RWPE1 (cell line): ENCODE data around the gene MDGA2.
"Not testable (repeated sequence)": the region's sequence is repeated elsewhere in the genome, so short reads cannot be mapped to it uniquely, and the experiment has no call there.

Source experiments
- CTCF ChIA-PET: fragments of 350-600 bp; sonication (Branson Sonifier 250); formaldehyde crosslinking; extraction: SDS; loops from one replicate; lab custom pipeline; 2021; lab: Yijun Ruan, JAX
- POLR2A ChIA-PET: fragments of 400-600 bp; formaldehyde crosslinking; extraction: SDS; loops from one replicate; lab custom pipeline; 2020; ENCODE audit warnings: antibody characterized with exemption; ENCODE audit not compliant: low non-redundant PET; lab: Yijun Ruan, JAX
- DNase-seq: peaks from one replicate; pipeline ENCODE4 v3.0.0; 2012; ENCODE audit warnings: low spot score
- H3K27ac ChIP-seq: fragments of 450-650 bp; 2 replicates; pipeline ENCODE4 v1.5.1; 2017
- CTCF ChIP-seq: fragments of 450-650 bp; conservative IDR thresholded peaks from 2 replicates; pipeline ENCODE4 v1.5.1; 2017; ENCODE audit warnings: low read depth, mild to moderate bottlenecking

The MDGA2 gene

DNA sequence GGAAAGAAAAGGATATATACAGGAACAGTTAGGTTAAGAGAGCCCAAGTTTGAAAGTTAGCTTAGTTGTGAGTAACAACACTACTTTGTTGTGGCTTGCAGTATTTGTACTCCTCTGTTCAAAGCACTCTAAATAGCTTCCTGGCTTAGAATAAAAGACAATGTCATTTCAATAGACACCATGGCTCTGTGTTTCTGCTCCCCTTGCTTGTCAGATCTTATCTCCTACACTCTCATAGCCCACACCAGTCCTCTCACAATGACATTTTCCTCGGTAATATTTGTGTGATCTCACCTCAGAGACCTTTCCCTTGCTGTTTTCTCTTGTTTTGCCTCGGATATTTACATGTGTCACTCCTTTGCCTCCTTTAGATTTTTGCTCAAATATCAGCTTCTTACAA, 418.4 kb downstream of the MDGA2 start:
- POLR2A ChIA-PET = no interaction called here
- no peak overlapping the region for H3K27ac ChIP-seq
- TF ChIP-seq CTCF = no peak
- CTCF ChIA-PET = no interaction called here
- no peak for DNase-seq

GRCh38 chr14:47252802-47253201, 422.6 kb downstream of the MDGA2 start:
- CTCF ChIA-PET = no interaction called here
- TF ChIP-seq CTCF = no peak
- no peak for DNase-seq
- no peak overlapping the region for H3K27ac ChIP-seq
- POLR2A ChIA-PET = no interaction called here

- no peak overlapping the region for H3K27ac ChIP-seq
- ChIA-PET POLR2A (no interaction called here), CTCF (no interaction called here)
- no peak for TF ChIP-seq CTCF
- no peak for DNase-seq
These were observed 429.0 kb downstream of the MDGA2 start for GRCh38 chr14:47246367-47246766.

DNA sequence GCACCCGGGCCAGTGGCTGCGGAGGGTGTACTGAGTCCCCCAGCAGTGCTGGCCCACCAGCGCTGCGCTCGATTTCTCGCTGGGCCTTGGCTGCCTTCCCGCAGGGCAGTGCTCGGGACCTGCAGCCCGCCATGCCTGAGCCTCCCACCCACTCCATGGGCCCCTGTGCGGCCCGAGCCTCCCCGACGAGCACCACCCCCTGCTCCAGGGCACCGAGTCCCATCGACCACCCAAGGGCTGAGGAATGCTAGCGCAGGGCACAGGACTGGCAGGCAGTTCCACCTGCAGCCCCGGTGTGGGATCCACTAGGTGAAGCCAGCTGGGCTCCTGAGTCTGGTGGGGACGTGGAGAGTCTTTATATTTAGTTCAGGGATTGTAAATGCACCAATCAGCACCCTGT, 432.8 kb downstream of the MDGA2 start:
- CTCF ChIA-PET, DNase-seq, POLR2A ChIA-PET, H3K27ac ChIP-seq: not testable (repeated sequence)

DNA sequence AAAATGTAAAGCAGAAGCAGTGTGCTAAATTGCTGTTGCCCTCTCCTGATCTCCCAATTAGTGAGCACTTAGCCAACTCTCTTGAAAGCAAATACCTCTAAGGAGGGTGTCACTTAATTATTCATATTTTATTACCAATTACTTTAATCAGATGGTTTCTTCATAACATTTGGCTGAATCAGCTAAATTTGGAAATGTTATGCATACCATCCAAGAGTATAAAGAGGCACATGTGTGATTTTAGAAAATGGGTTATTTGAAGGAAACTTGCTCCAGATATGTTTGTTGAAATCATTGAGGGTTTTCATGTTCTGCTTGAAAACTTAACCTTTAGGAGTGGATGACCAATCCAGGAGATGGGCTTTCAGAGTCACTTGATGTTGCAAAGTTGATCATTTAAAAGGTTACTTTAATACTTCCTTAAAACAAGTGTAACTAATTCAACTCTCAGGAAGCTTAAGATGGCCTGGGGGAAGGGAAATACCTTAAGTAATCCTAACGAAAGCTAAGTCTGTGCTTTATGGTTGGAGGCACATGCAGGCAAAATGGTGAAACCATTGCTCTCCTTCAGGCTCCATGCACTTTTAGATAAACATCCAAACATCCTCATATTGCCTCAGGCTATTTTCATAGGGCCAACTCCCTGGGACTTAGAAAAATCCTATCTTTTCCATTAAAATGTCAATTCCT, 434.5 kb downstream of the MDGA2 start:
- TF ChIP-seq CTCF = no peak
- CTCF ChIA-PET = interaction anchor here (0.6 kb wide), 2 partner anchors 220 to 687 kb away, joined by 3 read pairs; no protein-coding TSS in a partner anchor
- no peak for DNase-seq
- POLR2A ChIA-PET = no interaction called here
- H3K27ac ChIP-seq = no peak overlapping the region

DNA sequence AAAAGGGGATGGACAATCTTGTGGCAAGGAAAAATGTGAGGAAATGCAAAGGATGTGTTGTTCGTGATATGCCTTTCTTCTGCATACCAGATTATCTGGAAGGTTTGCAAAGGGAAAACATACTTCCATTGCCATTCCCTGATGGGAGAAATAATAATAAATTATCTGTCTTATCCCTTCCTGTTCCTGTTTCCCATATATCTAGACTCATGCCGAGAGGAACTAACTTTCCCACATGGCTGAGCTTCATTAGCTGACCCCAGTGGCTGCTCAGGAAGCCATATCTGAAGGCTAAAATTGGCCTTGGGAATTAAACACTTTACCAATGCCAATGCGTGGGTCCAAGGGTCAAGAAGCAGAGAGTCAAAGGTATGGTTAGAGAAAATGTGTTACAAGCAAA, 439.8 kb downstream of the MDGA2 start:
- CTCF ChIA-PET = no interaction called here
- POLR2A ChIA-PET = no interaction called here
- H3K27ac ChIP-seq = no peak overlapping the region
- no peak for DNase-seq
- TF ChIP-seq CTCF = no peak

GRCh38 chr14:47226877-47227520, 448.4 kb downstream of the MDGA2 start:
- H3K27ac ChIP-seq = no peak overlapping the region
- ChIA-PET CTCF (no interaction called here), POLR2A (no interaction called here)
- DNase-seq = no peak
- no peak for TF ChIP-seq CTCF
